ENCODE measurements around the gene FUS.
"Not testable (repeated sequence)": the region's sequence is repeated elsewhere in the genome, so short reads cannot be mapped to it uniquely, and the experiment has no call there.

FUS gene

GRCh38 chr16:31179747-31180459 lies at the start of gene FUS:
TSS of gene FUS (plus strand) at chr16:31180139. CDS start at chr16:31180215, 76 bp downstream.
- peak; percentile 89 for DNase-seq (ENCODE audit: low spot score)

DNA sequence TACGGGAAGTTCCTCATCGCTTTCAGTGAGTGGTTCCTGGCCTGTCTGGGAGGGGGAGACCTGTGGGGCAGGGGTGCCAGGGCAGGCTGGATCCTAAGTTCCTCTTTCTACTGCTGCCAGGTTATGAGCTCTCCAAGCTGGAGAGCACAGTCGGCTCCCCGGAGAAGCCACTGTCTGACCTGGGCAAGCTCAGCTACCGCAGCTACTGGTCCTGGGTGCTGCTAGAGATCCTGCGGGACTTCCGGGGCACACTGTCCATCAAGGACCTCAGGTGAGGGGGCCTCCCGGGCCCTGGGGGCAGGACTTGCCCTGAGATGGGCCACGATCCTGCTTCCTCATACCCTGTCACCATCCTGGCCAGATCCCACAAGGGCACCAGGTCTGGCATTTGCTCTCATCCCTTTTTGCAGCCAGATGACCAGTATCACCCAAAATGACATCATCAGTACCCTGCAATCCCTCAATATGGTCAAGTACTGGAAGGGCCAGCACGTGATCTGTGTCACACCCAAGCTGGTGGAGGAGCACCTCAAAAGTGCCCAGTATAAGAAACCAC lies 49.5 kb upstream of the FUS start:
- no peak for DNase-seq (ENCODE audit: low spot score)

DNA sequence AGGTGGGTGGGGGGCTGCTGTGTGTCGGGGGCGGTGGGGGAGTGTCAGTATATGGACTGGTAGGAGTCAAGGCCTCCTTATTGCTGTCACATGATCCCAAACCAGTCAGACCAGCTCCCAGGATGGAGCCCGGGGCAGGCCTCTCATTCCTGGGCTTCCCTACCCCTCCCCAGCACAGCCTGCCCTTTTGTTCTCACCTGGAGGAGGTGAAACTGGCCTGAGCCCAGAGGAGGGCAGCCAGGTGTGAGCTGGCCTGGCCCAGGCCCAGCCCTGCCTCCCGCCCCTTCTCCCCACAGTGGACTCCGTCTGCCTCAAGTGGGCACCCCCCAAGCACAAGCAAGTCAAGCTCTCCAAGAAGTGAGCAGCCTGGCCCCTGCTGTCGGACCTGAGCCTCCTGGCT lies 49.0 kb upstream of the FUS start:
- no peak for DNase-seq (ENCODE audit: low spot score)

GRCh38 chr16:31131416-31131815 lies 48.5 kb upstream of the FUS start:
- no peak for DNase-seq (ENCODE audit: low spot score)

DNA sequence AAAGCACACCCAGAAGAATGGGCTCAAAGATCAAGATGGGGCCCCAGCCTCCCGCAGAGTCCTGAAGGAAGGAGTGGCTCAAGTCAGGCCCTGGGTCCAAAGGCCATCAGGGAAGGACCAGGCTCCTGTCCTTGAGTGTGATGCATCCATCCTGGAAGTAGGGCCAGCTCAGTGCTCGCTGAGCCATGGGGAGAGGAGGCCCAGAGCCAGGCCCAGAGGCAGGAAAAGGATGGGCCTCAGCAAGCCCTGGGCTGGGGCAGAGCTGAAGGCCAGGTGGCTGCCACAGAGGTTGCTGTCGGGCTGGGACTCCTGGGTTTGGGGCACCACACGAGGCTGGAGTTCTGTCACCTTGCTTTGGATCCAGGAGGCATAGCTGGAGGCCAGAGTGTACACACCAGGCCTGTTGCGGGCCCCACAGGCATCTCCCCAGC lies 48.1 kb upstream of the FUS start:
- DNase-seq (ENCODE audit: low spot score), result no peak

GRCh38 chr16:31132303-31132979 lies 47.5 kb upstream of the FUS start:
- no peak for DNase-seq (ENCODE audit: low spot score)

DNA sequence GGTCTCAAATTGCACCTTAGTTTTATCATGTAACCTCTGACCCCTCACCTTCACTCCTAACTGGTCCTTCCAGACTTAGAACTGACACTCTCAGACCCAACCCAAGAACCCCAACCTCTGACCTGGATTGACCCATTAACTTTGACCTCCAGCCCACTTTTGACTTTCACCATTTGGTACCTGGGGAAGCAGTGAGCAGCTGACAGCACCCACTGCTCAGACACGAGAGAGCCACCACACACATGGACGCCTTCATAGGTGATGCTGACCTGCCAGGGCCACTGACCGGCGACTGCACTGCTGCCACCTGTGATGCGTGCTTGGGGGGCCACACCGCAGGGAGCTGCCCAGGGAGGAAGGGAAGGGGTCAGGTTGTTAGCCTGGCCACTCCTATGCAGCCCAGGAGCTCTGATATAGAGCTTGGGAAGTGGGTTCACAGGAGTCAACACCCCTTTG lies 46.9 kb upstream of the FUS start:
- no peak for DNase-seq (ENCODE audit: low spot score)

DNA sequence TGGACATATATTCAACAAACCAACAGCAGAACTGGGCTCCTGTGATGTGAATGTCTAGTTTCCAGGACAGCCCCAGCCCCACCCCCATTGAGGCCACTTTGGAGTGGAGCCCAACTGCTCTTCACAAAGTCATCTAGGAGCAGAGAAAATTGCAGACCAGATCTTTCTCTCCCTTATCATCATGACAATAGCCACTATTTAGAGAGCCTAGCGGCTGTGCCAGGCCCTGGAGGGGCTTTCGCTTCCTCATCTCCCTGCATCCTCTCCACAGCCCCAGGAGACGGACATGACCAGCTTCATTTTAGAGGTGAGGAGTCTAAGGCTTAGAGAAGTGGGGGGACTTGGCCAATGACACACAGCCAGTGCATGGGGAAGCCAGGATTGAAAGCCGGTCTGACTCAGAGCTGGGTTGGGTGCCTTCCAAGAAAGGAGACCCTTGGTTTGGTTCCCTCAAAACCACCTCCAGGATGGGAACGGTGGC lies 45.8 kb upstream of the FUS start:
- DNase-seq (ENCODE audit: low spot score), result no peak

DNA sequence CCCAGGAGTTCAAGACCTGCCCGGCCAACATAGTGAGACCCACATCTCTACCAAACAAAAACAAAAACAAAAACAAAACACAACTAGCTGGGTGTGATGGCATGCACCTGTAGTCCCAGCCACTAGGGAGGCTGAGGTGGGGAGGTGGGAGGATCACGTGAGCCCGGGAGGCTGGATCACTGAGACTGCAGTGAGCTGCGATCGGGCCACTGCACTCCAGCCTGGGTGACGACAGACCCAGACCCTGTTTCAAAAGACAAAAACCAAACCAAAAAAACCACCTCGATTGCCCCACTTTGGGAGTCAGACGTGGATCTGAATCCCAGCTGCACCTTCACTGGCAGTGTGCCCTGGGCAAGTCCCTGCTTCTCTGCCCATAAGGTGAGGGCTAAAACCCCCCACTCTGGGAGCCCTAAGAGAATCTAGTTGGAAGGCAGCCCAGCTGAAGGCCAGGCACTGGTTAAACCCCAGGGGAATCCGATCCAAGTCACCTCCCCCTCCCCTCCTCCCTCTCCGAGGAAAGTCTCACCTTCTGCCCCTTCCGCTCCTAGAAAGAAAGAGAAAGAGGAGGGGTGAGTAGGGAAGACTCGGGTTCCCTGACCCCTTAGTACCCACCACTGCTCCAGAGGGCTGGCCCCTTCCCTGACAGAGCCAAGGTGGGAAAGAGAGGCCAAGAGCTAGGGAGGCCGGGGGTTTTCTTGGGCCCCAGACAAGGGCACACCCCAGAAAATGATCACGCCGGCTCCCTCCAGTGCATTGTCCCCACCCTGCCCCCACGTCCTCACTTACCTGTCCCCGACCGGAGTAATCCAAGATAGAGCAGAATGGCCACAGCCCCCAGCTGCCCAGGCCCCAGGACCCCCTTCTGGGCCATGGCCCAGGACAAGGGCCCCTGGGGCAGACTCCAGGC lies 45.1 kb upstream of the FUS start:
- DNase-seq (ENCODE audit: low spot score), result no peak

GRCh38 chr16:31135535-31136286 lies 44.2 kb upstream of the FUS start, which contains the start of gene PRSS8:
TSS of gene PRSS8 (minus strand) at chr16:31135727. CDS start at chr16:31135498, 229 bp downstream.
- no peak for DNase-seq (ENCODE audit: low spot score)

DNA sequence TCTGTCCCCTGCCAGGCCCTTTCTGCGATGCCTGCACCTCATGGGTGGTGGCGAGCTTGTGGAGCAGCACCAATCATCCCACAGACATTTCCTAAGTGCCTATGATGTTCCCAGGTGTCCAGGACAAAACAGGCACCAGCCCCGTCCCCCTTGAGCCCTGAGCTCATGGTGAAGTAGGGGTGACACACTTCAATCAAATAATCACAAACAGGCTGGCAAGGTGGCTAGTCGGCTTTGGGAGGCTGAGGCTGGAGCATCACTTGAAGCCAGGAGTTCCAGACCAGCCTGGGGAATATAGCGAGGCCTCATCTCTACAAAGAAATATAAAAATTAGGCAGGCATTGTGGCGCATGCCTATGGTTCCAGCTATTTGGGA lies 43.7 kb upstream of the FUS start:
- no peak for DNase-seq (ENCODE audit: low spot score)

DNA sequence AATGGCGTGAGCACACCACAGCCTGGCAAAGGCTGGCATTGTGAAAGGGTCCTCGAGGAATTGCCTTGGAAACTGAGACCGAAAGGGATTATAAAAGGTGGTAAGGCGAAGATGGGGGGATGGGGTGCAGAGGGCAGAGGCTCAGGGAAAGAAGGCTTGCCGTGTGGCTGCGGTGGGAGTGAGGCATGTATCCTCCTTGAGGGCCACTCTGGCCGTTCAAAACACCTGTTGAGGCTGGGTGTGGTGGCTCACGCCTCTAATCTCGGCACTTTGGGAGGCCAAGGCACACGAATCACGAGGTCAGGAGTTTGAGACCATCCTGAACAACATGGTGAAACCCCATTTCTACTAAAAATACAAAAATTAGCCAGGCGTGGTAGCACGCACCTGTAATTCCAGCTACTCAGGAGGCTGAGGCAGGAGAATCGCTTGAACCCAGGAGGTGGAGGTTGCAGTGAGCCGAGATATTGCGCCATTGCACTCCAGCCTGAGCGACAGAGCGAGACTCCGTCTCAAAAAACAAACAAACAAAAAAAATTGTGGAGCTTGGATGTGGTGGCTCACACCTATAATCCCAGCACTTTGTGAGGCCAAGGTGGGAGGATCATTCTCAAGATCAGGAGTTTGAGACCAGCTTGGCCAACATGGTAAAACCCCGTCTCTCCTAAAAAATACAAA lies 43.0 kb upstream of the FUS start:
- not testable (repeated sequence) for DNase-seq (ENCODE audit: low spot score)

- no peak for DNase-seq (ENCODE audit: low spot score)
Measured at GRCh38 chr16:31138621-31139578, 41.0 kb upstream of the FUS start.

DNA sequence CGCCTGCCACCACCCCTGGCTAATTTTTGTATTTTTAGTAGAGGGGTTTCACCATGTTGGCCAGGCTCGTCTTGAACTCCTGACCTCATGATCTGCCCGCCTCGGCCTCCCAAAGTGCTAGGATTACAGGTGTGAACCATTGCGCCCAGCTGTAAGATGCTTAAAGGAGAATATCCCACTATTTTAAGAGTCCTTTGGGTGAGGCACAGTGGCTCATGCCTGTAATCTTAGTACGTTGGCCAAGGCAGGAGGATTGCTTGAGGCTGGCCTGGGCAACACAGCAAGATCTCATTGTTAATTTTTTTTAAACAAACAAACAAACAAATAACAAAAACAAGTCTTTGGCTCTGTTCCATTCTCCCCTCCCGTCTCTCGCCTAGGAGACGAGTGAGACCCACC lies 38.9 kb upstream of the FUS start:
- not testable (repeated sequence) for DNase-seq (ENCODE audit: low spot score)

DNA sequence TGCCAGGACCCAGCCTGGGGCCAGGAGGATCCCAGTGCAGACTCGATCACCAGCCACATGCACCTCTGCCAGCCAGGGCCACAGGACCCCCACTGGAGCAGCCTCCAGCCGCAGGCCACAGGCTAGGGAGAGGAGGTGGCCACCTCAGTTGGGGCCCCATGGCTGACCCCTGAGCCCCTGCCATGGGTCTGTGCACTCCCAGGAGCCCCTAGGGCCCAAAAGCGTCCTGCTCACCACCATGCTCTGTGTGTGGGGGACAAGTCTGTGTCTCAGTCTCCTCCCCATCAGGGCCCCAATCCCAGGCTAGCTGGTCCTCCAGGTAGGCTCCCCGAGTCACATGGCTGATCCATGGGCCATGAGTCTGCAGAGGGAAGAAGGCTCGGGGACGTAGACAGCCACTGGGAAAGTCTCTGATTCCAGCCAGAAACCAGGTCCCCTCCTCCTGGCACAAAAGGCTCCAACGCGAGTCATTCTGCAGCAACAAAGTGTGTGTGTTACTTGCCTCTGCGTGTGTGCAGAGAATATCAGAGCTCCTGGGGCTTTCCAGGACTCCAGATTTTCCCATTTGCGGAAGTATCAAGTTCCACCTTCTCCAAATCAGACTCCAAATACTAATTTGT lies 38.3 kb upstream of the FUS start:
- no peak for DNase-seq (ENCODE audit: low spot score)

DNA sequence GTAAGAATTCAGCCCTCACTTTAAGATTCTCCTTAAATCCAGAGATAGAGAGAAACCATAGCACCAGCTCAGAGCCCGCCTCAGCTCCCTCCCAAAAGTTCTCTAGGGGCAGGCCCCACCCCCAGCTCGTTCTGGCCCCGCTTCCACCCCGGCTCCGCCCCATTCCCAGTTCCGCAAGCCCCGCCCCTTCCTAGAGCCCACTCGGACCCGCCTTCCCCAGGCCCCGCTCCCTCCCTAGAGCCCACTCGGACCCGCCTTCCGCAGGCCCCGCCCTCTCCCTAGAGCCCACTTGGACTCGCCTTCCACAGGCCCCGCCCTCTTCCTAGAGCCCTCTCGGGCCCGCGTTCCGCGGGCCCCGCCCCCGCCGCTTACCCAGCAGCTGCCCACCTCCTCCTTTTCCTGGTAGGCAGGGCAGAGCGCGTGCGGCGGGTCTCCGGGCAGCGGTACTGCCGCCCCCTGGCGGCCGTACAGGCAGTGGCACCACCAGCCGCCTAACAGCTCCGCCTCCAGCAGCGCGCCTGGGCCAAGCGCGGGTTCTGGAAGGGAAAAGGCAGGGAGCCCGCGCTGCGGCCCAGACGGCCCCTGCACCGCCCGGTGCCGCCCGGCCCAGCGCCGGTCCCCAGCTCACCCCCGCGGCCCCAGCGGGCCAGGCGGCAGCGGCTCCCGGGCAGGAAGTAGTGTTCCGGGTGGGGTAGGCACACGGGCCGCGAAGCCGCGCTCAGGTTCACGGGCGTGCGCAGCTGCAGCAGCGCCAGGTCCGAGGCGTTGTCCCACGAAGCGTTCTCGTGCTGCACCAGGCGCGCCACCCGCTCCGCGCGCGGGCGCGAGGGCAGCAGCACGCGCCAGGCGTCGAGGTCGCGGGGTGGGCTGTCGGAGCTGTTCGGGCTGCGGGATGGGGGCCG lies 37.6 kb upstream of the FUS start:
- peak; percentile 100 for DNase-seq (ENCODE audit: low spot score)

- no peak for DNase-seq (ENCODE audit: low spot score)
Measured at GRCh38 chr16:31143011-31143693, 36.8 kb upstream of the FUS start.

Measured in CD4-positive, alpha-beta T cell treated with Interleukin-6 at 100 ng/mL for 8 hours (primary cell).